Heart right ventricle (tissue), 16 donors: ENCODE measurements around the gene SMAD9. TPM values are rescaled to one million over a fixed set of nuclear protein-coding genes. Genes with fewer than 3 reads are reported as not detected.

Source experiments
- ATAC-seq, 8 donors: fragments of 200-7000 bp; cut with Tn5 transposase; one replicate each; pipeline ENCODE4 v1.9.1; 2020; ENCODE audit warnings: mild to moderate bottlenecking in 8 of 8, moderate library complexity in 8 of 8, moderate number of reproducible peaks in 1 of 8
- DNase-seq, 2 donors: peaks; one replicate each; pipeline ENCODE4 v3.0.0-alpha.2; 2020
- H3K27ac ChIP-seq, 10 donors: fragments of 200-600 bp; sonication (generic) in 2 of 10; one replicate each; pipeline versions ENCODE4 v1.5.0 to v1.8.0; 2020 to 2022; ENCODE audit warnings: mild to moderate bottlenecking in 3 of 10
- H3K27me3 ChIP-seq, 7 donors: fragments of 200-600 bp; one replicate each; pipeline ENCODE4 v1.8.0; 2021 to 2022; ENCODE audit warnings: mild to moderate bottlenecking in 2 of 7
- H3K36me3 ChIP-seq, 9 donors: fragments of 200-600 bp; sonication (generic) in 1 of 9; one replicate each; pipeline versions ENCODE4 v1.5.0 to v1.8.0; 2020 to 2022; ENCODE audit warnings: mild to moderate bottlenecking in 2 of 9
- H3K4me1 ChIP-seq, 9 donors: fragments of 200-600 bp; sonication (generic) in 1 of 9; one replicate each; pipeline versions ENCODE4 v1.5.0 to v1.8.0; 2020 to 2022; ENCODE audit warnings: mild to moderate bottlenecking in 4 of 9
- H3K4me3 ChIP-seq, 10 donors: fragments of 200-600 bp; sonication (generic) in 2 of 10; one replicate each; pipeline versions ENCODE4 v1.5.0 to v1.8.0; 2020 to 2022; ENCODE audit warnings: mild to moderate bottlenecking in 7 of 10, moderate library complexity in 2 of 10
- H3K9me3 ChIP-seq, 11 donors: fragments of 200-600 bp in 10 of 11; sonication (generic) in 2 of 11; one replicate each; pipeline versions ENCODE4 v1.5.0 to v1.8.0; 2013 to 2022; ENCODE audit warnings: mild to moderate bottlenecking in 2 of 11, control low read depth in 1 of 11, moderate library complexity in 1 of 11
- WGBS, 2 donors: extraction: QIAGEN DNeasy Blood & Tissue Kit; methylation state at CpG; one replicate each; pipeline ENCODE4 v1.1.7; 2013; ENCODE audit warnings: inconsistent platforms in 1 of 2; 5-methylcytosine and 5-hydroxymethylcytosine counted together
- intact Hi-C, 10 donors: fragments of 100-400 bp; cut with DNase I; formaldehyde crosslinking; loops; one replicate each; pipeline versions ENCODE4 v1.11.1 to v1.14.2; 2022
- polyA plus RNA-seq, 2 donors: library from polyadenylated mRNA; stranded (reverse); fragments of 200-250 nt; gene quantifications; one replicate each; pipeline ENCODE4 v1.2.3, GENCODE V29; 2013
- total RNA-seq, 10 donors: library from RNA; stranded (reverse); fragmentation: NEBNext Ultra II Directional in 3 of 10; extraction: Animal tissue kit (Norgen Biotek cat#: 25700) in 3 of 10; gene quantifications; one replicate each; pipeline versions ENCODE4 v1.2.1 to v1.2.4, GENCODE V29; 2021 to 2023
- TF ChIP-seq, protein P1 (sequence below), 9 donors: fragments of 200-600 bp; sonication (generic) in 2 of 9; IDR thresholded peaks; one replicate each; pipeline versions ENCODE4 v1.5.0 to v1.8.0; 2021 to 2022; ENCODE audit warnings: antibody characterized with exemption in 9 of 9, mild to moderate bottlenecking in 5 of 9, moderate library complexity in 1 of 9
- donor health status: Arrhythmogenic right ventricular cardiomyopathy.
- donor health status: ischemic (EF 13 %, LVEDD 7.1; RV severe dilation, severe dysfunction).
- donor health status: healthy with polysubstance abuse.
- donor health status: DM: no; HTN: yes; CAD: no.
- donor health status: DM: no; HTN: no; CAD: no.
- donor health status: ischemic (EF 25% LVEDD 6.9; RV normal size, moderate dysfunction).
- donor health status: ischemic (EF 25% LVEDD 5.7; RV mildly dilated, moderate dysfunction).
- donor health status: healthy.
- donor health status: DM: yes; HTN: yes; CAD: no.
- donor health status: Ischemic cardiomyopathy.
- donor health status: ischemic (EF 35%, LVEDD 5.7; RV mildly dilated, moderate dysfunction).
- donor health status: nonischemic (EF 11% LVEDD 7.7; RV severe dilation, severe dysfunction).
- donor health status: DM: yes; HTN: yes; CAD: no.
- donor health status: PGD.
- donor health status: ischemic (EF 29% LVEDD 5.4; RV normal size, mild dysfunction).
- donor health status: nonischemic (EF 23%, LVEDD 6.1; RV moderate dilation, normal function).

SMAD9 gene
- total and polyA plus RNA-seq, 12 donors = 1.2 to 7.8 (median 3.4) TPM

GRCh38 chr13:36905944-36906343, 14.1 kb downstream of the SMAD9 start:
- no peak for ATAC-seq
- 93 to 94% methylated on average over 5 of the region's 5 CpGs for WGBS, 2 donors
- intact Hi-C loops = no loop called here
- no peak overlapping the region for H3K27ac ChIP-seq
- H3K9me3 ChIP-seq = no peaks in the 10 kb centered on the region
- DNase-seq = no peak
- H3K4me3 ChIP-seq = no peak overlapping the region
- peaks cover 0 to 3% (median 0%) of the 10 kb centered on the region in 9 donors for H3K36me3 ChIP-seq
- H3K27me3 ChIP-seq = no peaks in the 10 kb centered on the region
- no peaks in the 10 kb centered on the region for H3K4me1 ChIP-seq
- TF ChIP-seq, protein P1, sequence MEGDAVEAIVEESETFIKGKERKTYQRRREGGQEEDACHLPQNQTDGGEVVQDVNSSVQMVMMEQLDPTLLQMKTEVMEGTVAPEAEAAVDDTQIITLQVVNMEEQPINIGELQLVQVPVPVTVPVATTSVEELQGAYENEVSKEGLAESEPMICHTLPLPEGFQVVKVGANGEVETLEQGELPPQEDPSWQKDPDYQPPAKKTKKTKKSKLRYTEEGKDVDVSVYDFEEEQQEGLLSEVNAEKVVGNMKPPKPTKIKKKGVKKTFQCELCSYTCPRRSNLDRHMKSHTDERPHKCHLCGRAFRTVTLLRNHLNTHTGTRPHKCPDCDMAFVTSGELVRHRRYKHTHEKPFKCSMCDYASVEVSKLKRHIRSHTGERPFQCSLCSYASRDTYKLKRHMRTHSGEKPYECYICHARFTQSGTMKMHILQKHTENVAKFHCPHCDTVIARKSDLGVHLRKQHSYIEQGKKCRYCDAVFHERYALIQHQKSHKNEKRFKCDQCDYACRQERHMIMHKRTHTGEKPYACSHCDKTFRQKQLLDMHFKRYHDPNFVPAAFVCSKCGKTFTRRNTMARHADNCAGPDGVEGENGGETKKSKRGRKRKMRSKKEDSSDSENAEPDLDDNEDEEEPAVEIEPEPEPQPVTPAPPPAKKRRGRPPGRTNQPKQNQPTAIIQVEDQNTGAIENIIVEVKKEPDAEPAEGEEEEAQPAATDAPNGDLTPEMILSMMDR (IDR thresholded peaks at IDR 0.05) = no peak

DNA sequence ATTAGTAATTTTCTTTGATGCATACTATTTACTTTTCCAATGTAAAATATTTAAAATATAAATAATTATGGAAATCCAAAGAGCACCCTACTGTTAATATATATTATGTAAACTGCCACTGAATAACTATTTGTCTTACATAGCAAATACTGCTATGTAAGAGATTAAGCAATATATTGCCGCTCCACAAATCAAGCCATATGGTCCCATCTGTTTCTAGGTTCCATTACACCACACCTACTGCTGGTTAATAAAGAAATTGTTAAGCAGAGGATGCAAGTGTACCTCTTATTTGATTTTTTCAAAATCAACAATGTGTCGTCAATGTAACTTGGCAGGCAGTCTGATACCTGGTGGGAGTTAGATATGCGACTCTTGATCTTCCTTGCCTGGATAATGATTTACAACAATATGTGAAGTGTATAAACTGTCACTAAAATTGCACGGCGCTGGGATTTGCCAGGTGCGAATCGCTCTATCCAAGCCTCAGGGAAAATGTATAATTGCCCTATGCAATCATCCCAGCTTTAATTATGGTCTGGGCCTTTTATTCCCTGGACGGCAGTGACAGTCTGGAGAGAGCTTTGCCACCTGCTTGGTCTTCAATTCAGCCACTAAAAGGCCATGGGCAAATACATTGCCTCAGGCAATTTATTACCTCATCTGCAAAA, 16.0 kb downstream of the SMAD9 start:
- no peaks in the 10 kb centered on the region for H3K4me1 ChIP-seq
- WGBS, 2 donors = 93 to 97% methylated on average over 8 of the region's 8 CpGs

GRCh38 chr13:36897054-36897616, 22.9 kb downstream of the SMAD9 start:
- ATAC-seq (no peak), DNase-seq (no peak)
- no peak overlapping the region for H3K27ac ChIP-seq
- intact Hi-C loops = no loop called here
- H3K4me3 ChIP-seq = no peak overlapping the region
- no peaks in the 10 kb centered on the region for H3K4me1 ChIP-seq
- TF ChIP-seq, protein P1 (IDR thresholded peaks at IDR 0.05) = no peak
- H3K9me3 ChIP-seq = peaks cover 0 to 23% (median 6%) of the 10 kb centered on the region in 11 donors
- no peaks in the 10 kb centered on the region for H3K36me3 ChIP-seq
- H3K27me3 ChIP-seq = no peaks in the 10 kb centered on the region

More for the DNA sequence above, 16.0 kb downstream of the SMAD9 start:
- Histone ChIP-seq H3K36me3 (peaks cover 0 to 3% (median 0%) of the 10 kb centered on the region in 9 donors), H3K9me3 (peaks cover 0 to 11% (median 2%) of the 10 kb centered on the region in 11 donors), H3K4me3 (no peak overlapping the region), H3K27me3 (no peaks in the 10 kb centered on the region), H3K27ac (no peak overlapping the region)
- intact Hi-C loops = no loop called here
- no peak for ATAC-seq
- DNase-seq = no peak
- TF ChIP-seq, protein P1 (IDR thresholded peaks at IDR 0.05) = no peak

- WGBS, 2 donors = 63 to 81% methylated on average over 2 of the region's 2 CpGs
- Histone ChIP-seq H3K9me3 (no peaks in the 10 kb centered on the region), H3K4me3 (no peak overlapping the region), H3K4me1 (peaks cover 0 to 30% (median 0%) of the 10 kb centered on the region in 9 donors), H3K27me3 (no peaks in the 10 kb centered on the region), H3K27ac (no peak overlapping the region), H3K36me3 (no peaks in the 10 kb centered on the region)
- intact Hi-C loops = no loop called here
- ATAC-seq (no peak), DNase-seq (no peak)
- TF ChIP-seq, protein P1 (IDR thresholded peaks at IDR 0.05) = no peak
Observed at GRCh38 chr13:36891752-36892151, 28.3 kb downstream of the SMAD9 start.
